ENCODE results near the gene GSTT2B. TPM values are rescaled to one million over a fixed set of nuclear protein-coding genes. Genes with fewer than 3 reads are reported as not detected.

The GSTT2B gene
- total RNA-seq, 1 donor from 2014 or later = 4.9 TPM

DNA sequence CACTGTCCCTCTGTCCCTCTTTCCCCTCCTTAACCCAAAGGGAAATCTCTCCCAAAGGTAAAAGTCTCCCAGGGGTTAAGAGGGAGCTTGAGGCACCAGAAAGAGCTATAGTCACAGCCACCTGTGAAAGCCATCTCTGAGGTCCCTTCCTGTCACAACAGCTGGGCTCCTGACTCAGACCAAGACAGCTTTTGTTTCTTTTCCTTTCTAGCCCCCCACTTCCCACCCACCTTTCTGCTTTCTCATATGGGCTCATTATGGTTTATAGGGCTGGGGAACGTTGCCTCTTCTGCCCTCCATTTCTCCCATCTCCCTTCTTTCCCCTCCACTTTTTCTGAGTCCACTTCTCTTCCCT is 47.7 kb downstream of the GSTT2B start:
- Histone ChIP-seq H3K4me1 (peaks cover 14% of the 10 kb centered on the region), H3K27ac (replicated peaks) (peak overlapping the region; percentile 89), H3K36me3 (no peaks in the 10 kb centered on the region), H3K27me3 (ENCODE audit: low read depth) (no peaks in the 10 kb centered on the region), H3K9me3 (replicated peaks) (no peaks in the 10 kb centered on the region), H3K4me3 (peak overlapping the region; percentile 72)
- intact Hi-C loops (cut with micrococcal nuclease) = no loop called here
- TF ChIP-seq, protein P1, sequence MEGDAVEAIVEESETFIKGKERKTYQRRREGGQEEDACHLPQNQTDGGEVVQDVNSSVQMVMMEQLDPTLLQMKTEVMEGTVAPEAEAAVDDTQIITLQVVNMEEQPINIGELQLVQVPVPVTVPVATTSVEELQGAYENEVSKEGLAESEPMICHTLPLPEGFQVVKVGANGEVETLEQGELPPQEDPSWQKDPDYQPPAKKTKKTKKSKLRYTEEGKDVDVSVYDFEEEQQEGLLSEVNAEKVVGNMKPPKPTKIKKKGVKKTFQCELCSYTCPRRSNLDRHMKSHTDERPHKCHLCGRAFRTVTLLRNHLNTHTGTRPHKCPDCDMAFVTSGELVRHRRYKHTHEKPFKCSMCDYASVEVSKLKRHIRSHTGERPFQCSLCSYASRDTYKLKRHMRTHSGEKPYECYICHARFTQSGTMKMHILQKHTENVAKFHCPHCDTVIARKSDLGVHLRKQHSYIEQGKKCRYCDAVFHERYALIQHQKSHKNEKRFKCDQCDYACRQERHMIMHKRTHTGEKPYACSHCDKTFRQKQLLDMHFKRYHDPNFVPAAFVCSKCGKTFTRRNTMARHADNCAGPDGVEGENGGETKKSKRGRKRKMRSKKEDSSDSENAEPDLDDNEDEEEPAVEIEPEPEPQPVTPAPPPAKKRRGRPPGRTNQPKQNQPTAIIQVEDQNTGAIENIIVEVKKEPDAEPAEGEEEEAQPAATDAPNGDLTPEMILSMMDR (IDR thresholded peaks at IDR 0.05; ENCODE audit: borderline replicate concordance) = no peak
- no peak for DNase-seq

DNA sequence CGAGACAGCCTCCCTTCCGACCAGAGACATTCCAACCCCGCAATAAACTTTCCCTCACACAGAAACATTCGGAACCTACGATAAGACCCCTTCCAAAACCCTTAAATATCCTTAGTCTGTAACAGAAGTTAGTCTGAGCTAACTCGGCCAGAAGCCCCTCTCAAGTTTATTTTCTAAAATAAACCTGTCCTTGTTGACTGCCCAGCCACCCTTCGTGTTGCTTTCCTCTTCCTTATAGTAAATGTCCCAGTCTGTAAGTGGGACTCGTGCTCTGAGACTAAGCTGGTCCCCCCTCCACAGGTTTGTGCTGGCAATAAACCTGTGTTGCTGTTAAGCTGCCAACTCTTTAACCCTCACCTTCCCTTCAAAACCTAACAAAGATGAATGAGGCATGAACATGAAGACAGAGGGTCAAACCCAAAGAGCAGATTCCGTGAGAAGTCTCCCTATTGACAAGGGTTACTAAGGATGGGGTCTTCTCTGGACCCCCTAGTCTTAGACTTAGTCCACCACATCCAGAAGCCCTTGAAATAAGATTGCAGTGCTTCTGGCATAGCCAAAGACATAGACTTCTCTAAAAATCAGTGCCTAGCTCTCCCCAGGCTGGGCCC is 48.6 kb downstream of the GSTT2B start:
- Histone ChIP-seq H3K27ac (replicated peaks) (no peak overlapping the region), H3K4me3 (no peak overlapping the region), H3K9me3 (replicated peaks) (no peaks in the 10 kb centered on the region), H3K27me3 (ENCODE audit: low read depth) (no peaks in the 10 kb centered on the region), H3K36me3 (no peaks in the 10 kb centered on the region), H3K4me1 (peaks cover 14% of the 10 kb centered on the region)
- intact Hi-C loops (cut with micrococcal nuclease) = no loop called here
- TF ChIP-seq, protein P1 (IDR thresholded peaks at IDR 0.05; ENCODE audit: borderline replicate concordance) = no peak
- no peak for DNase-seq

DNA sequence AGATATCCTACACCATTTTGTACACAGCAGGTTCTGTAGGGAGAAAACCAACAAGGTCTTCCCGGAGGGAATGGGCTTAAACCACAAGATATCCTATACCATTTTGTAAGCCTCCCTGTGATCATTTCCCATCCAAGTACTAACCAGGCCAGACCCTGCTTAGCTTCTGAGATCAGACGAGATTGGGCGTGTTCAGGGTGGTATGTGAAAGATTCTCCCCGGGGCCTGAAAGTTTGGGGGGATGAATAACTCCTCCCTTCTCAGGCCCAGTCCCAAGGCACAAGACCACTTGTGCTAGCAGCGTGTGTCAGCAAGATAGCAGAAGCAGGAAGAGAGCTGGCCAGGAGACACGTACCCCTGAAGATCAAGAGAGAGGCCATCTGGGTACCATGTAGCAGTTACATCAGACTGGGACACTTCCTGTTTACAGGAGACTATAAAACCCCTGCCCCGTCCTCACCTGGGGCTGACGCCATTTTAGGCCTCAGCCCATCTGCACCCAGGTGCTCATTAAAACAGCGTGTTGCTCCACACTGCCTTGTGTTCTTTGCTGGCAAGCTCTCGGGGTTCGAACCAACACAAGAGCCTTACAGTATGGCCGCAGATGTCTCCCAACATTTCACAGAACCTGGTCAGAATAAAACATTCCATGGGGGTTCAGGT is 49.5 kb downstream of the GSTT2B start:
- Histone ChIP-seq H3K27ac (replicated peaks) (no peak overlapping the region), H3K9me3 (replicated peaks) (no peaks in the 10 kb centered on the region), H3K36me3 (no peaks in the 10 kb centered on the region), H3K27me3 (ENCODE audit: low read depth) (no peaks in the 10 kb centered on the region), H3K4me3 (no peak overlapping the region), H3K4me1 (peaks cover 14% of the 10 kb centered on the region)
- intact Hi-C loops (cut with micrococcal nuclease) = no loop called here
- no peak for DNase-seq
- TF ChIP-seq, protein P1 (IDR thresholded peaks at IDR 0.05; ENCODE audit: borderline replicate concordance) = no peak

DNA sequence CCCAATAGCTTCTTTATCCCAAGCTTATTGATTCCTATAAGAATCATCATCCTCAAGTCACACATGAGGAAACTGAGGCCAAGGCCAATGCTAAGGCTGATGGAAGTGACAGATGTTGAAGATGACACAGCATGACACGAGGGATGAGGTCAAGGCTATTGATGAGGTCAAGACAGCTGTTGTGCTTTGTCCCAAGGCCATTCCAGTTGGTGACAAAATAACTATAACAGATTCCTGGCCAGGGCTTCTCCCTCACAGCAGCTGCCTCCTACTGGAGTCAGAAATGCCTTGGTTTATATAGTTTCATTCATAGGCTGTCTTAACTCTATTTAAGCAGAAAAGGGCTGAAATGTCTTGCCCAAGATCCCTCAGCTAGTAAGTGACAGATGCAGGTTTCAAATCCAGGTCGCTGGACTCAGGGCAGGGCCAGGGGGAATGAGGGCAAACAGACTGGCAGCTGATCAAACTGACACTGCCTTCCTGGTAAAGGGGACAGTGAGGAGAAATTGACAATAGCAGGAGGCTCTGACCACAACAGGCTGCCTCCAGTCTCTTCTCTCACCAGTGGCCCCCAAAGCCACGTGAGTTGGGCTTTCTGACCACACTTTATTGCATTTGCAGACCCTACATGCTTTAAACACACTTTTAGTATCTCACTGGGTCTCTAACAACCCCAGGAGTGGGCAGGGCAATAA is 50.4 kb downstream of the GSTT2B start:
- TF ChIP-seq, protein P1 (IDR thresholded peaks at IDR 0.05; ENCODE audit: borderline replicate concordance) = no peak
- Histone ChIP-seq H3K4me3 (no peak overlapping the region), H3K36me3 (no peaks in the 10 kb centered on the region), H3K4me1 (peaks cover 14% of the 10 kb centered on the region), H3K27ac (replicated peaks) (no peak overlapping the region), H3K27me3 (ENCODE audit: low read depth) (no peaks in the 10 kb centered on the region), H3K9me3 (replicated peaks) (no peaks in the 10 kb centered on the region)
- intact Hi-C loops (cut with micrococcal nuclease) = no loop called here
- DNase-seq = no peak

DNA sequence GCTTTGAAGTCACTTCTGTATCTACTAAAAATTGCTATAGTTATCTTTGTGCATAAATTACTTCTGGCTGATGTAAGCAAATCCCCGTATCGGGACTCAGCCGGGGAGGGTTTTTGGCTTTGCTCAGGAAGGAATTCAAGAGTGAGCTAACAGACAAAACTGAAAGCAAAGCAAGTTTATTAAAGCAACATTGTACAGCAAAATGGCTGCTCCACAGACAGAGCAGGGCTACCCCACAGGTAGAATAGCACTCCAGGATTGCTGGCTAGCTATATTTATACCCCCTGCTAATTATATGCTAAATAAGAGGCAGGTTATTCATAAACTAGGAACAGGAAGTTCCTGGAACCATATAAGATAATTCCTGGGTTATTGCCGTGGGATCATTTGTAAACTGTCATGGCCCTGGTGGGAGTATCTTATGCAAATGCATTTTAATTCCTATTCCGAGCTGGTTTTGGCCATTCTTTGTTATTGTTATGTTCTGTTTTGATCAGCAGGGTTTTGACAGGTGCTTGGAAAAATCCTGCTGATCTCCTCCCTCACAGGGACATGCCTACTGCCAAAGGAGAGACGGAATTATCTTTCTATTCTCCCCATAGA is 51.6 kb downstream of the GSTT2B start:
- Histone ChIP-seq H3K27ac (replicated peaks) (no peak overlapping the region), H3K9me3 (replicated peaks) (no peaks in the 10 kb centered on the region), H3K27me3 (ENCODE audit: low read depth) (no peaks in the 10 kb centered on the region), H3K4me1 (peaks cover 23% of the 10 kb centered on the region), H3K36me3 (no peaks in the 10 kb centered on the region), H3K4me3 (no peak overlapping the region)
- TF ChIP-seq, protein P1 (IDR thresholded peaks at IDR 0.05; ENCODE audit: borderline replicate concordance) = no peak
- DNase-seq = no peak
- intact Hi-C loops (cut with micrococcal nuclease) = no loop called here

Data from left ventricle myocardium inferior (tissue), 1 donor.